HEK293 (cell line): ENCODE results near the gene DDN.
A peak's percentile ranks its signal among the peaks of the same experiment; 100 is the strongest.

ENCODE experiments used
- CTCF ChIA-PET: fragments of 350-600 bp; formaldehyde crosslinking; extraction: SDS; loops from one replicate; lab custom pipeline; 2021; ENCODE audit warnings: antibody characterized with exemption; lab: Yijun Ruan, JAX
- POLR2A ChIA-PET: fragments of 300-600 bp; formaldehyde crosslinking; extraction: SDS; loops from one replicate; lab custom pipeline; 2020; ENCODE audit warnings: antibody characterized with exemption, inconsistent platforms; lab: Yijun Ruan, JAX
- H3K27ac ChIP-seq: fragments of 200-500 bp; sonication (Bioruptor generic); 2 replicates; pipeline ENCODE4 v1.5.1; 2014; ENCODE audit warnings: low read depth, low read length, control low read depth, inconsistent platforms; ENCODE audit errors: extremely low read depth
- H3K36me3 ChIP-seq, 2 experiments: fragments of 200-500 bp in 1 of 2; sonication (Bioruptor generic) in 1 of 2; 1 replicate in 1 of 2; 2 replicates in 1 of 2; pipeline ENCODE4 v1.5.1; 2014 to 2017; ENCODE audit warnings: inconsistent platforms in 2 of 2, low read length in 2 of 2; ENCODE audit not compliant: control insufficient read depth in 2 of 2, insufficient read depth in 1 of 2
- H3K4me1 ChIP-seq: fragments of 200-500 bp; sonication (Bioruptor generic); 2 replicates; pipeline ENCODE4 v1.5.1; 2014; ENCODE audit warnings: mild to moderate bottlenecking, low read length, inconsistent platforms; ENCODE audit not compliant: control insufficient read depth, insufficient read depth
- H3K4me3 ChIP-seq: 2 replicates; pipeline ENCODE4 v1.5.1; 2011; ENCODE audit warnings: low read depth, mild to moderate bottlenecking, control low read depth, low read length, moderate library complexity
- H3K9me3 ChIP-seq: fragments of 200-500 bp; sonication (Bioruptor generic); 2 replicates; pipeline ENCODE4 v1.5.1; 2014; ENCODE audit warnings: low read depth, low read length, inconsistent platforms; ENCODE audit not compliant: control insufficient read depth, insufficient read depth
- HOXA7 ChIP-seq: sonication (generic); formaldehyde crosslinking; IDR thresholded peaks from 2 replicates; pipeline ENCODE4 v1.8.1; 2022; ENCODE audit warnings: missing genetic modification reagents, borderline replicate concordance
- HOXC10 ChIP-seq: sonication (generic); formaldehyde crosslinking; IDR thresholded peaks from 2 replicates; pipeline ENCODE4 v1.8.1; 2023; ENCODE audit warnings: mild to moderate bottlenecking, missing genetic modification reagents
- INSM2 ChIP-seq: fragments of 450-650 bp; formaldehyde crosslinking; IDR thresholded peaks from 2 replicates; pipeline ENCODE4 v1.5.1; 2016; ENCODE audit warnings: missing biosample characterization, missing genetic modification characterization
- SP3 ChIP-seq: fragments of 450-650 bp; formaldehyde crosslinking; IDR thresholded peaks from 2 replicates; pipeline ENCODE4 v1.5.1; 2016; ENCODE audit warnings: missing biosample characterization, missing genetic modification characterization
- SP7 ChIP-seq: fragments of 450-650 bp; formaldehyde crosslinking; IDR thresholded peaks from 2 replicates; pipeline ENCODE4 v1.5.1; 2016; ENCODE audit warnings: missing biosample characterization, missing genetic modification characterization
- TCF7L2 ChIP-seq: IDR thresholded peaks from 2 replicates; pipeline ENCODE4 v1.6.1; 2011; ENCODE audit warnings: low read depth, mild to moderate bottlenecking, inconsistent platforms, low read length, moderate library complexity, borderline replicate concordance
- YY2 ChIP-seq: fragments of 450-650 bp; formaldehyde crosslinking; IDR thresholded peaks from 2 replicates; pipeline ENCODE4 v1.5.1; 2016; ENCODE audit warnings: missing biosample characterization, missing genetic modification characterization
- ZBTB17 ChIP-seq: fragments of 450-650 bp; formaldehyde crosslinking; IDR thresholded peaks from 2 replicates; pipeline ENCODE4 v1.5.1; 2016; ENCODE audit warnings: missing biosample characterization, missing genetic modification characterization
- ZBTB20 ChIP-seq: fragments of 450-650 bp; formaldehyde crosslinking; IDR thresholded peaks from 2 replicates; pipeline ENCODE4 v1.5.1; 2016; ENCODE audit warnings: missing biosample characterization, missing genetic modification characterization
- ZBTB44 ChIP-seq: fragments of 450-650 bp; IDR thresholded peaks from 2 replicates; pipeline ENCODE4 v1.5.1; 2018; ENCODE audit warnings: missing biosample characterization, mild to moderate bottlenecking, missing genetic modification characterization
- ZBTB8A ChIP-seq: fragments of 450-650 bp; formaldehyde crosslinking; IDR thresholded peaks from 2 replicates; pipeline ENCODE4 v1.5.1; 2016; ENCODE audit warnings: missing biosample characterization, missing genetic modification characterization
- ZFP41 ChIP-seq: fragments of 450-650 bp; formaldehyde crosslinking; IDR thresholded peaks from 2 replicates; pipeline ENCODE4 v1.5.1; 2016; ENCODE audit warnings: missing biosample characterization, missing genetic modification characterization, borderline replicate concordance
- ZNF2 ChIP-seq: fragments of 450-650 bp; formaldehyde crosslinking; IDR thresholded peaks from 2 replicates; pipeline ENCODE4 v1.5.1; 2016; ENCODE audit warnings: missing biosample characterization, missing genetic modification characterization
- ZNF211 ChIP-seq: fragments of 450-650 bp; formaldehyde crosslinking; IDR thresholded peaks from 2 replicates; pipeline ENCODE4 v1.5.1; 2016; ENCODE audit warnings: low read depth, missing biosample characterization, missing genetic modification characterization
- ZNF26 ChIP-seq: fragments of 450-650 bp; formaldehyde crosslinking; IDR thresholded peaks from 2 replicates; pipeline ENCODE4 v1.5.1; 2016; ENCODE audit warnings: missing biosample characterization, missing genetic modification characterization
- ZNF335 ChIP-seq: fragments of 450-650 bp; formaldehyde crosslinking; conservative IDR thresholded peaks from 2 replicates; pipeline ENCODE4 v1.5.1; 2016; ENCODE audit warnings: missing biosample characterization, missing genetic modification characterization
- ZNF341 ChIP-seq: fragments of 450-650 bp; formaldehyde crosslinking; IDR thresholded peaks from 2 replicates; pipeline ENCODE4; 2016; ENCODE audit warnings: low read depth, missing biosample characterization, missing genetic modification characterization
- ZNF391 ChIP-seq: fragments of 450-650 bp; formaldehyde crosslinking; IDR thresholded peaks from 2 replicates; pipeline ENCODE4 v1.5.1; 2016; ENCODE audit warnings: low read depth, missing biosample characterization, missing genetic modification characterization, borderline replicate concordance
- ZNF426 ChIP-seq: fragments of 450-650 bp; formaldehyde crosslinking; IDR thresholded peaks from 2 replicates; pipeline ENCODE4 v1.5.1; 2017; ENCODE audit warnings: missing biosample characterization, missing genetic modification characterization, mild to moderate bottlenecking, inconsistent platforms, moderate library complexity
- ZNF473 ChIP-seq: fragments of 450-650 bp; formaldehyde crosslinking; IDR thresholded peaks from 2 replicates; pipeline ENCODE4 v1.5.1; 2017; ENCODE audit warnings: missing biosample characterization, missing genetic modification characterization
- ZNF529 ChIP-seq: fragments of 450-650 bp; formaldehyde crosslinking; IDR thresholded peaks from 2 replicates; pipeline ENCODE4 v1.5.1; 2017; ENCODE audit warnings: missing genetic modification characterization, missing biosample characterization; ENCODE audit not compliant: insufficient replicate concordance
- ZNF580 ChIP-seq: fragments of 450-650 bp; formaldehyde crosslinking; IDR thresholded peaks from 2 replicates; pipeline ENCODE4 v1.5.1; 2016; ENCODE audit warnings: missing biosample characterization, missing genetic modification characterization
- ZNF596 ChIP-seq: fragments of 450-650 bp; IDR thresholded peaks from 2 replicates; pipeline ENCODE4 v1.5.0; 2018; ENCODE audit warnings: missing biosample characterization, mild to moderate bottlenecking, missing genetic modification characterization, moderate library complexity
- ZNF664 ChIP-seq: fragments of 450-650 bp; formaldehyde crosslinking; IDR thresholded peaks from 2 replicates; pipeline ENCODE4 v1.5.1; 2016; ENCODE audit warnings: missing biosample characterization, missing genetic modification characterization
- ZNF792 ChIP-seq: fragments of 450-650 bp; formaldehyde crosslinking; IDR thresholded peaks from 2 replicates; pipeline ENCODE4 v1.5.1; 2016; ENCODE audit warnings: missing biosample characterization, missing genetic modification characterization
- TF ChIP-seq, protein P1 (sequence below): fragments of 450-650 bp; formaldehyde crosslinking; IDR thresholded peaks from 2 replicates; pipeline ENCODE4 v1.5.1; 2016; ENCODE audit warnings: missing biosample characterization, missing genetic modification characterization

DDN gene

GRCh38 chr12:48958049-48958388 lies 41.2 kb downstream of the DDN start:
- H3K27ac ChIP-seq = 0 out of 2 replicates have a peak overlapping the region, but pooled peaks have one; percentile 21
- ChIA-PET CTCF (interaction anchor here (0.7 to 8.9 kb wide), 9 partner anchors 9 to 72 kb away, joined by 3 to 64 read pairs (median 5); partner anchors contain the start of gene WNT1), POLR2A (interaction anchor here (0.7 to 2.9 kb wide), 11 partner anchors 10 to 105 kb away, joined by 3 to 28 read pairs (median 5); partner anchors contain the start of genes DDX23 and WNT10B)
- H3K4me1 ChIP-seq = no peaks in the 10 kb centered on the region
- H3K9me3 ChIP-seq = no peaks in the 10 kb centered on the region
- H3K36me3 ChIP-seq = peaks cover 8 to 24% of the 10 kb centered on the region in 2 experiments; a peak in 2 of 3 replicates
- TF ChIP-seq, protein P1, sequence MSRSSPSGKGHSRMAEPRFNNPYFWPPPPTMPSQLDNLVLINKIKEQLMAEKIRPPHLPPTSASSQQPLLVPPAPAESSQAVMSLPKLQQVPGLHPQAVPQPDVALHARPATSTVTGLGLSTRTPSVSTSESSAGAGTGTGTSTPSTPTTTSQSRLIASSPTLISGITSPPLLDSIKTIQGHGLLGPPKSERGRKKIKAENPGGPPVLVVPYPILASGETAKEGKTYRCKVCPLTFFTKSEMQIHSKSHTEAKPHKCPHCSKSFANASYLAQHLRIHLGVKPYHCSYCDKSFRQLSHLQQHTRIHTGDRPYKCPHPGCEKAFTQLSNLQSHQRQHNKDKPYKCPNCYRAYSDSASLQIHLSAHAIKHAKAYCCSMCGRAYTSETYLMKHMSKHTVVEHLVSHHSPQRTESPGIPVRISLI = 0 out of 2 replicates have a peak, but pooled peaks have one; percentile 25
- TF ChIP-seq ZNF596 (tag by site-specific recombination) = no peak
- TF ChIP-seq ZNF580 (tag by site-specific recombination) = no peak
- no peak for TF ChIP-seq ZBTB8A (tag by site-specific recombination)
- TF ChIP-seq ZFP41 (tag by site-specific recombination) = no peak
- TF ChIP-seq ZBTB17 (tag by site-specific recombination) = no peak
- TF ChIP-seq ZBTB44 = no peak
- peak overlapping the region; percentile 81; the same call in 1 of the 2 replicates for H3K4me3 ChIP-seq

GRCh38 chr12:48957141-48958048 lies 41.8 kb downstream of the DDN start, which contains the start of gene ARF3:
TSS of gene ARF3 (minus strand) at chr12:48957487. CDS start at chr12:48941095, 16,392 bp downstream.
- POLR2A ChIA-PET = interaction anchor here (0.6 to 2.9 kb wide), 25 partner anchors 9 to 1251 kb away, joined by 3 to 28 read pairs (median 4); partner anchors contain the start of genes DDX23, FKBP11, RHEBL1 and RND1
- no peaks in the 10 kb centered on the region for H3K4me1 ChIP-seq
- CTCF ChIA-PET = interaction anchor here (0.7 to 8.9 kb wide), 10 partner anchors 9 to 39 kb away, joined by 3 to 64 read pairs (median 4); partner anchors contain the start of genes WNT1 and WNT10B
- TF ChIP-seq ZNF211 (tag by site-specific recombination) = no peak
- TF ChIP-seq ZNF426 (tag by site-specific recombination) = no peak
- no peak for TF ChIP-seq ZNF792 (tag by site-specific recombination)
- no peak for TF ChIP-seq TCF7L2
- TF ChIP-seq ZNF473 (tag by site-specific recombination) = no peak
- no peak for TF ChIP-seq HOXC10 (CRISPR knock-in tag)
- TF ChIP-seq ZNF341 = peak; percentile 92
- no peak for TF ChIP-seq ZNF26
- TF ChIP-seq ZNF335 (tag by site-specific recombination) = peak; percentile 73
- TF ChIP-seq HOXA7 (CRISPR knock-in tag) = no peak
- TF ChIP-seq SP7 (tag by site-specific recombination) = peak; percentile 60
- no peak for TF ChIP-seq INSM2 (tag by site-specific recombination)
- TF ChIP-seq ZNF2 (tag by site-specific recombination) = peak; percentile 52; the same call in 1 of the 2 replicates
- TF ChIP-seq ZNF664 (tag by site-specific recombination) = no peak
- peak; percentile 87 for TF ChIP-seq ZBTB20 (tag by site-specific recombination)
- peak; percentile 73; the same call in 1 of the 2 replicates for TF ChIP-seq YY2 (tag by site-specific recombination)
- TF ChIP-seq ZNF529 = no peak
- 0 out of 2 replicates have a peak, but pooled peaks have one; percentile 27 for TF ChIP-seq ZNF391
- TF ChIP-seq SP3 = peak; percentile 85

More at GRCh38 chr12:48957141-48958048, 41.8 kb downstream of the DDN start, which contains the start of gene ARF3:
- H3K9me3 ChIP-seq = no peaks in the 10 kb centered on the region
- H3K4me3 ChIP-seq = peak within 1 kb of the TSS; percentile 81
- H3K36me3 ChIP-seq = peaks cover 8 to 30% of the 10 kb centered on the region in 2 experiments; a peak in 2 of 3 replicates
- H3K27ac ChIP-seq = peak within 1 kb of the TSS; percentile 90
